Nephron progenitor cell (in vitro differentiated cells): ENCODE data around the gene TRIM47.
"Not testable (repeated sequence)": the region's sequence is repeated elsewhere in the genome, so short reads cannot be mapped to it uniquely, and the experiment has no call there.

Experiments
- DNase-seq: peaks from one replicate; pipeline ENCODE4 v3.0.0; 2021
- H3K27ac Mint-ChIP-seq: 2 replicates; pipeline ENCODE4 v1.8.0; 2021; ENCODE audit warnings: mild to moderate bottlenecking, moderate library complexity, mixed read lengths
- H3K27me3 Mint-ChIP-seq: 2 replicates; pipeline ENCODE4 v1.8.0; 2021; ENCODE audit warnings: mild to moderate bottlenecking, low read depth, mixed read lengths; ENCODE audit not compliant: poor library complexity
- H3K36me3 Mint-ChIP-seq: 2 replicates; pipeline ENCODE4 v1.8.0; 2021; ENCODE audit warnings: low read depth, mixed read lengths
- H3K4me1 Mint-ChIP-seq: 2 replicates; pipeline ENCODE4 v1.8.0; 2021; ENCODE audit warnings: mixed read lengths
- H3K4me3 Mint-ChIP-seq: 2 replicates; pipeline ENCODE4 v1.8.0; 2021; ENCODE audit warnings: mild to moderate bottlenecking, moderate library complexity, mixed read lengths
- H3K9me3 Mint-ChIP-seq: 2 replicates; pipeline ENCODE4 v1.8.0; 2021; ENCODE audit warnings: mild to moderate bottlenecking, moderate library complexity, mixed read lengths
- CTCF ChIP-seq: fragments of 200-600 bp; sonication (generic); IDR thresholded peaks from 2 replicates; pipeline ENCODE4 v1.5.0; 2021; ENCODE audit warnings: antibody characterized with exemption

Gene TRIM47

DNA sequence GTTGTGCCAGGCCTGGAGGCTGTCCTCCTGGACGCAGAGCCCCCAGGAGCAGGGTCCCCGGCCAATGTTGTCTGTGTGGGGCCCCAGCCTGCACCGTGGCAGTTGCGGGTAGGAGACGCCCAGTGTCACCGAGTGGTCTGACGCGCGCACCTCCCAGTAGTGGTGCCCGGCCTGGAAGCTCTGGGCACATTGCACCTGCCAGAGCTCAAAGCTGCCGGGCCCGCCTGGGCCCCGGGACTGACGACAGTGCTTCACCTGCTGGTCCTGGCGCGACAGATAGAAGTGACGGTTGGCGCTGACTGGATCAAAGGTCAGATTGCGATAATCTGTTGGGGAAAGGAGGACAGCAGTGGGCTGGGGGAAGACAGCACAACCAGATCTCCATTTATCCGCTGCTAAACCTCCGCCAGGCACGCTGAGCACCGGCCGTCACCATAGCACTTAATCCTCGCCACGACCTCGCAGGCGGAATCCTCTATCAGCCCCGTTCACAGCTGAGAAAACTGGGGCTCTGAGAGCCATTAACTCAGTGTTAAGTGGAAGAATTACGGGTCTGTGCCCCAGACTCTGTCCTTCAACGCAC is 12.7 kb upstream of the TRIM47 start:
- Mint-ChIP-seq H3K4me3 (no peak overlapping the region), H3K9me3 (no peaks in the 10 kb centered on the region), H3K27ac (no peak overlapping the region), H3K36me3 (peaks cover 18% of the 10 kb centered on the region), H3K4me1 (peaks cover 22% of the 10 kb centered on the region), H3K27me3 (peaks cover 21% of the 10 kb centered on the region)
- TF ChIP-seq CTCF = no peak
- DNase-seq = no peak

- peaks cover 10% of the 10 kb centered on the region for H3K4me1 Mint-ChIP-seq
- peaks cover 26% of the 10 kb centered on the region for H3K27me3 Mint-ChIP-seq
- H3K4me3 Mint-ChIP-seq = no peak overlapping the region
- DNase-seq = no peak
- peaks cover 18% of the 10 kb centered on the region for H3K36me3 Mint-ChIP-seq
- no peak overlapping the region for H3K27ac Mint-ChIP-seq
- TF ChIP-seq CTCF = no peak
- no peaks in the 10 kb centered on the region for H3K9me3 Mint-ChIP-seq
These were observed 11.1 kb upstream of the TRIM47 start for GRCh38 chr17:75889454-75889853.

DNA sequence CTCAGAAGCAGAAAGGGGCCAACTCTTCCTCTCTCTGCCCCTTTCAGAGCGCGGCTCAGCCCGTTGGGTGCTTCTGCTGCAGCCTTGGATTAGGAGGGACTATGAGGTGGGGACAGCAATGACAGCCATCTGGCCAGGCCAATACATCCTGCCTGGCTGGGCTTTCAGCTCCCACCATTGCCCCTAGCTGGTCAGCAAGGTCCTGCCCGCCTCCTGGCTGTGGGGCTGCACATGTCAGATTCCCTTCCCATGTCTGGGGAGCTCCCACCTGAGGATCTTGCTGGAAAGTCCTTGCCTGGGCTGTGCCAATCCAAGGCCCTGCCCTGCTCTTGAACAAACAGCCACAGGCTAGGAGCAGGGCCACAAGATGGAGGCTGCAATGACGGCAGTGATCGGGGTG is 10.1 kb upstream of the TRIM47 start:
- Mint-ChIP-seq H3K4me3 (no peak overlapping the region), H3K27ac (no peak overlapping the region)
- TF ChIP-seq CTCF = no peak

GRCh38 chr17:75885860-75886259 is 7.5 kb upstream of the TRIM47 start:
- peaks cover 18% of the 10 kb centered on the region for H3K36me3 Mint-ChIP-seq
- not testable (repeated sequence) for H3K9me3 Mint-ChIP-seq, H3K4me3 Mint-ChIP-seq, H3K27ac Mint-ChIP-seq, H3K4me1 Mint-ChIP-seq, DNase-seq
- H3K27me3 Mint-ChIP-seq = peaks cover 33% of the 10 kb centered on the region

More for the DNA sequence above, 10.1 kb upstream of the TRIM47 start:
- no peaks in the 10 kb centered on the region for H3K9me3 Mint-ChIP-seq
- H3K4me1 Mint-ChIP-seq = no peaks in the 10 kb centered on the region
- peaks cover 20% of the 10 kb centered on the region for H3K27me3 Mint-ChIP-seq
- DNase-seq = no peak
- H3K36me3 Mint-ChIP-seq = peaks cover 18% of the 10 kb centered on the region

GRCh38 chr17:75885431-75885830 is 7.0 kb upstream of the TRIM47 start:
- Mint-ChIP-seq H3K27ac (no peak overlapping the region), H3K27me3 (peaks cover 37% of the 10 kb centered on the region), H3K4me3 (no peak overlapping the region), H3K36me3 (peaks cover 16% of the 10 kb centered on the region), H3K4me1 (no peaks in the 10 kb centered on the region), H3K9me3 (no peaks in the 10 kb centered on the region)
- TF ChIP-seq CTCF = no peak
- DNase-seq = no peak

GRCh38 chr17:75881678-75882454 is 3.5 kb upstream of the TRIM47 start:
- Mint-ChIP-seq H3K4me1 (peaks cover 9% of the 10 kb centered on the region), H3K27ac (no peak overlapping the region), H3K27me3 (peaks cover 63% of the 10 kb centered on the region), H3K9me3 (no peaks in the 10 kb centered on the region), H3K4me3 (no peak overlapping the region), H3K36me3 (peaks cover 5% of the 10 kb centered on the region)
- no peak for DNase-seq
- no peak for TF ChIP-seq CTCF
